ENCODE results near the gene NOTCH1. TPM values are rescaled to one million over a fixed set of nuclear protein-coding genes. Genes with fewer than 3 reads are reported as not detected.

NOTCH1 gene
- total and polyA plus RNA-seq, 8 donors: 1.4 to 338 (median 19.1) TPM

- intact Hi-C loops (cut with DNase I; ENCODE audit: low total_unique reads): no loop called here
- Histone ChIP-seq H3K4me3 (no peak overlapping the region), H3K27me3 (no peaks in the 10 kb centered on the region), H3K27ac (no peak overlapping the region), H3K36me3 (peaks cover 96 to 100% (median 100%) of the 10 kb centered on the region in 4 donors), H3K9me3 (no peaks in the 10 kb centered on the region), H3K4me1 (peaks cover 0 to 16% (median 0%) of the 10 kb centered on the region in 4 donors)
- 92 to 95% (median 93%) methylated on average over 23 of the region's 23 CpGs for WGBS, 5 donors
- no peak for TF ChIP-seq POLR2A (IDR thresholded peaks at IDR 0.05)
- no peak for TF ChIP-seq CTCF (IDR thresholded peaks at IDR 0.05)
- no peak for TF ChIP-seq POLR2AphosphoS5 (IDR thresholded peaks at IDR 0.05)
- no peak for TF ChIP-seq EP300 (IDR thresholded peaks at IDR 0.05)
- no peak for DNase-seq
Observed at GRCh38 chr9:136460772-136461325, 85.0 kb downstream of the NOTCH1 start.

- H3K4me1 ChIP-seq: peaks cover 0 to 16% (median 0%) of the 10 kb centered on the region in 4 donors
- peaks cover 97 to 100% (median 100%) of the 10 kb centered on the region in 4 donors for H3K36me3 ChIP-seq
- no peak for TF ChIP-seq EP300 (IDR thresholded peaks at IDR 0.05)
- no peak for TF ChIP-seq POLR2AphosphoS5 (IDR thresholded peaks at IDR 0.05)
- TF ChIP-seq POLR2A (IDR thresholded peaks at IDR 0.05): no peak
- no peak for TF ChIP-seq CTCF (IDR thresholded peaks at IDR 0.05)
- H3K27ac ChIP-seq: no peak overlapping the region
- DNase-seq: no peak
- no peaks in the 10 kb centered on the region for H3K27me3 ChIP-seq
- H3K9me3 ChIP-seq: no peaks in the 10 kb centered on the region
- intact Hi-C loops (cut with DNase I; ENCODE audit: low total_unique reads): no loop called here
- no peak overlapping the region for H3K4me3 ChIP-seq
- WGBS, 5 donors: 93 to 97% (median 95%) methylated on average over 28 of the region's 28 CpGs
Observed at GRCh38 chr9:136459425-136459824, 86.4 kb downstream of the NOTCH1 start.

DNA sequence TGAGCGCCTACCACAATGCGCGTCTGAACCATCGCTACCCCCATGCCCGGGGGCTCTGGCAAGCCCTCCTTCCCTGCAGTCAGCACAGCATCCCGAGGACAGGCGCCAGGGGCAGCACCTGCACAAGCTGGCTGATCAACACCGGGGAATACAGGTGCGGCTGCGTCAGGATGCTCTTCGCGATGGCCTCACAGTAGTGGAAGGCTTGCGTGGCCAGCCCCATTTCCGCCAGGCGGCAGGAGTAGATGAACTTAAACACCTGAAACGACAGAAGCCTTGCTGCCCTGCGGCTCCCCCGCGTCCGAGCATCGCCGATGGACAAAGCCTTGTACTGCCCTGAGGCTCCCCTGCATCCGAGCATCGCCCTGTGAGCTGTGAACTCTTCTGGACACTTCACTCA, 88.5 kb downstream of the NOTCH1 start:
- H3K36me3 ChIP-seq: peaks cover 89 to 100% (median 100%) of the 10 kb centered on the region in 4 donors
- no peak for DNase-seq
- H3K27me3 ChIP-seq: no peaks in the 10 kb centered on the region
- no peak overlapping the region for H3K27ac ChIP-seq
- H3K4me3 ChIP-seq: no peak overlapping the region
- no peak for TF ChIP-seq CTCF (IDR thresholded peaks at IDR 0.05)
- 92 to 97% (median 95%) methylated on average over 23 to 24 of the region's 24 CpGs for WGBS, 5 donors
- no peaks in the 10 kb centered on the region for H3K9me3 ChIP-seq
- intact Hi-C loops (cut with DNase I; ENCODE audit: low total_unique reads): no loop called here
- peaks cover 0 to 16% (median 0%) of the 10 kb centered on the region in 4 donors for H3K4me1 ChIP-seq

- no peaks in the 10 kb centered on the region for H3K9me3 ChIP-seq
- H3K27me3 ChIP-seq: no peaks in the 10 kb centered on the region
- H3K4me3 ChIP-seq: no peak overlapping the region
- intact Hi-C loops (cut with DNase I; ENCODE audit: low total_unique reads): no loop called here
- H3K27ac ChIP-seq: no peak overlapping the region
- 72 to 88% (median 81%) methylated on average over 8 to 9 of the region's 9 CpGs for WGBS, 5 donors
- TF ChIP-seq EP300 (IDR thresholded peaks at IDR 0.05) (no peak), CTCF (IDR thresholded peaks at IDR 0.05) (no peak), POLR2A (IDR thresholded peaks at IDR 0.05) (no peak), POLR2AphosphoS5 (IDR thresholded peaks at IDR 0.05) (no peak)
- no peak for DNase-seq
- peaks cover 87 to 100% (median 100%) of the 10 kb centered on the region in 4 donors for H3K36me3 ChIP-seq
- H3K4me1 ChIP-seq: peaks cover 0 to 15% (median 0%) of the 10 kb centered on the region in 4 donors
Observed at GRCh38 chr9:136456258-136456657, 89.6 kb downstream of the NOTCH1 start.
